Measurements from ENCODE around the gene PEX14.

- TF ChIP-seq MAX (CRISPR knock-in tag; IDR thresholded peaks at IDR 0.05) (no peak), E2F1 (CRISPR knock-in tag; IDR thresholded peaks at IDR 0.05) (no peak), ZNF138 (CRISPR knock-in tag; conservative IDR thresholded peaks at IDR 0.05) (no peak), HMGA2 (CRISPR knock-in tag; IDR thresholded peaks at IDR 0.05) (no peak), CTCF (IDR thresholded peaks at IDR 0.05) (no peak), E2F5 (CRISPR knock-in tag; IDR thresholded peaks at IDR 0.05) (no peak), FOXJ3 (CRISPR knock-in tag; IDR thresholded peaks at IDR 0.05; ENCODE audit: borderline replicate concordance) (no peak), USF2 (CRISPR knock-in tag; IDR thresholded peaks at IDR 0.05) (no peak), JUN (CRISPR knock-in tag; IDR thresholded peaks at IDR 0.05) (no peak), MLX (CRISPR knock-in tag; IDR thresholded peaks at IDR 0.05) (no peak), ATF3 (CRISPR knock-in tag; conservative IDR thresholded peaks at IDR 0.05) (no peak), E2F4 (CRISPR knock-in tag; IDR thresholded peaks at IDR 0.05; ENCODE audit: borderline replicate concordance, low read depth) (no peak), SOX15 (CRISPR knock-in tag; IDR thresholded peaks at IDR 0.05) (no peak)
Measured at GRCh38 chr1:10470043-10470442, 4.7 kb upstream of the PEX14 start.

Measured in WTC11 (cell line).